DOHH2 (cell line): Measurements from ENCODE around the gene RIN3.

ENCODE experiments used
- H3F3A ChIP-seq: fragments of 200-600 bp; sonication (generic), shearing (Covaris generic); 2 replicates; pipeline ENCODE4 v1.6.0; 2016; ENCODE audit warnings: antibody characterized with exemption, mild to moderate bottlenecking; ENCODE audit not compliant: control insufficient read depth, insufficient read depth
- H3K27ac ChIP-seq: fragments of 200-600 bp; sonication (generic); 2 replicates; pipeline ENCODE4 v1.5.1; 2014; ENCODE audit warnings: low read depth, mild to moderate bottlenecking, low read length, moderate library complexity
- H3K27me3 ChIP-seq: fragments of 200-600 bp; sonication (generic); 2 replicates; pipeline ENCODE4 v1.6.1; 2014; ENCODE audit warnings: mild to moderate bottlenecking, low read length, mixed read lengths; ENCODE audit not compliant: control insufficient read depth
- H3K36me3 ChIP-seq: fragments of 200-600 bp; sonication (generic); 2 replicates; pipeline ENCODE4 v1.6.1; 2014; ENCODE audit warnings: mild to moderate bottlenecking, low read length, moderate library complexity, mixed read lengths; ENCODE audit not compliant: control insufficient read depth
- H3K4me1 ChIP-seq: fragments of 200-600 bp; sonication (generic); 2 replicates; pipeline ENCODE4 v1.6.1; 2014; ENCODE audit warnings: mild to moderate bottlenecking, low read length, mixed read lengths; ENCODE audit not compliant: control insufficient read depth
- H3K4me2 ChIP-seq: fragments of 200-600 bp; sonication (generic); 2 replicates; pipeline ENCODE4 v1.6.0; 2014; ENCODE audit warnings: mild to moderate bottlenecking, low read length, moderate library complexity
- H3K4me3 ChIP-seq: fragments of 200-600 bp; sonication (generic); 2 replicates; pipeline ENCODE4 v1.5.1; 2014; ENCODE audit warnings: mild to moderate bottlenecking, low read length, mixed read lengths
- H3K79me2 ChIP-seq: fragments of 200-600 bp; sonication (generic); 2 replicates; pipeline ENCODE4 v1.6.1; 2014; ENCODE audit warnings: mild to moderate bottlenecking, low read length, mixed read lengths; ENCODE audit not compliant: control insufficient read depth
- H3K9me2 ChIP-seq: fragments of 200-600 bp; sonication (generic); replicated peaks from 2 replicates; pipeline ENCODE4 v1.6.1; 2014; ENCODE audit warnings: mild to moderate bottlenecking, low read length, mixed read lengths; ENCODE audit not compliant: control insufficient read depth
- H3K9me3 ChIP-seq: fragments of 200-600 bp; sonication (generic); 2 replicates; pipeline ENCODE4 v1.6.1; 2014; ENCODE audit warnings: antibody characterized with exemption, low read length, mixed read lengths; ENCODE audit not compliant: control insufficient read depth, insufficient read depth
- H4K20me1 ChIP-seq: fragments of 200-600 bp; sonication (generic); 2 replicates; pipeline ENCODE4 v1.6.0; 2014; ENCODE audit warnings: low read depth, mild to moderate bottlenecking, antibody characterized with exemption, low read length, moderate library complexity; ENCODE audit not compliant: control insufficient read depth, insufficient read depth
- CTCF ChIP-seq: fragments of 200-600 bp; sonication (generic); IDR thresholded peaks from one replicate; pipeline ENCODE4 v1.5.1; 2014; ENCODE audit warnings: antibody characterized with exemption, mild to moderate bottlenecking, low read depth, low read length; ENCODE audit not compliant: poor library complexity, severe bottlenecking
- EZH2phosphoT487 ChIP-seq: fragments of 200-600 bp; sonication (generic); IDR thresholded peaks from 2 replicates; pipeline ENCODE4 v1.6.1; 2017; ENCODE audit warnings: borderline replicate concordance, mild to moderate bottlenecking, antibody characterized with exemption, low read length, moderate library complexity, mixed read lengths

Gene RIN3

GRCh38 chr14:92470215-92470614 lies 43.4 kb upstream of the RIN3 start:
- H3K9me3 ChIP-seq, result peaks cover 11% of the 10 kb centered on the region
- H4K20me1 ChIP-seq, result no peaks in the 10 kb centered on the region
- H3F3A ChIP-seq, result no peaks in the 10 kb centered on the region
- H3K4me2 ChIP-seq, result no peak overlapping the region
- no peak overlapping the region for H3K27ac ChIP-seq
- no peak overlapping the region for H3K4me3 ChIP-seq
- no peaks in the 10 kb centered on the region for H3K79me2 ChIP-seq
- H3K9me2 ChIP-seq, result no peaks in the 10 kb centered on the region
- no peaks in the 10 kb centered on the region for H3K36me3 ChIP-seq
- TF ChIP-seq CTCF (no peak), EZH2phosphoT487 (no peak)
- H3K4me1 ChIP-seq, result no peaks in the 10 kb centered on the region
- no peaks in the 10 kb centered on the region for H3K27me3 ChIP-seq

GRCh38 chr14:92470811-92471210 lies 42.8 kb upstream of the RIN3 start:
- H3K4me3 ChIP-seq, result no peak overlapping the region
- no peaks in the 10 kb centered on the region for H4K20me1 ChIP-seq
- no peak for TF ChIP-seq EZH2phosphoT487
- no peak for TF ChIP-seq CTCF
- H3K9me2 ChIP-seq, result no peaks in the 10 kb centered on the region
- no peaks in the 10 kb centered on the region for H3F3A ChIP-seq
- H3K4me2 ChIP-seq, result no peak overlapping the region
- no peaks in the 10 kb centered on the region for H3K27me3 ChIP-seq
- H3K79me2 ChIP-seq, result no peaks in the 10 kb centered on the region
- H3K4me1 ChIP-seq, result no peaks in the 10 kb centered on the region
- no peaks in the 10 kb centered on the region for H3K36me3 ChIP-seq
- H3K9me3 ChIP-seq, result peaks cover 11% of the 10 kb centered on the region
- no peak overlapping the region for H3K27ac ChIP-seq

DNA sequence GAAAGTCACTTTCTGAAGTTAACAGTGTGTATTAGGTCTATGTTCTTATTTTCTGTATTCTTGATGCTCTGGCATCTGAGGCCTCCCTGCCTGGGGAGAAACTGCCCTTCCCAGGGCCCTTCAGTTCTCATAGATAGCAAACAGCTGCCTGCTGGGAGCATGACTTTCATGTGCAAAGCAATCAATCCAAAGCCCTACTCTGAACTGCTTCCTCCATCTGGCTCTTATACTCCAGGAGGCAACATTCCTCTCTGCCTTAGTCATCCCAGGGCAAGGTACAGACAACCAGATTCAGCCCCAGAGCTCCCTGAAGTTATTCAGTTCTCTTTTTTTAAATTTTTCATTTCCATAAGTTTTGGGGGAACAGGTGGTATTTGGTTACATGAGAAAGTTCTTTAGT lies 41.7 kb upstream of the RIN3 start:
- Histone ChIP-seq H3K79me2 (no peaks in the 10 kb centered on the region), H3K9me3 (peaks cover 7% of the 10 kb centered on the region), H3K27me3 (no peaks in the 10 kb centered on the region), H3F3A (no peaks in the 10 kb centered on the region), H3K4me2 (no peak overlapping the region), H3K9me2 (no peaks in the 10 kb centered on the region), H3K27ac (no peak overlapping the region), H3K4me3 (no peak overlapping the region), H4K20me1 (no peaks in the 10 kb centered on the region), H3K36me3 (no peaks in the 10 kb centered on the region), H3K4me1 (no peaks in the 10 kb centered on the region)
- TF ChIP-seq EZH2phosphoT487 (no peak), CTCF (no peak)

- Histone ChIP-seq H3K9me2 (no peaks in the 10 kb centered on the region), H3K79me2 (no peaks in the 10 kb centered on the region), H3K4me2 (no peak overlapping the region), H3K9me3 (no peaks in the 10 kb centered on the region), H3F3A (no peaks in the 10 kb centered on the region), H3K4me3 (no peak overlapping the region), H3K27ac (no peak overlapping the region), H3K36me3 (no peaks in the 10 kb centered on the region), H4K20me1 (no peaks in the 10 kb centered on the region), H3K4me1 (no peaks in the 10 kb centered on the region), H3K27me3 (no peaks in the 10 kb centered on the region)
- TF ChIP-seq EZH2phosphoT487, result no peak
- no peak for TF ChIP-seq CTCF
These were observed 40.7 kb upstream of the RIN3 start for GRCh38 chr14:92472860-92473259.
